Measurements from ENCODE around the gene PALD1.

The PALD1 gene

GRCh38 chr10:70507966-70508365 is 29.4 kb downstream of the PALD1 start:
- DNase-seq (ENCODE audit: low spot score), result no peak

- DNase-seq (ENCODE audit: low spot score), result peak; percentile 58
Observed at GRCh38 chr10:70508912-70509756, 30.6 kb downstream of the PALD1 start.

- peak; percentile 31 for DNase-seq (ENCODE audit: low spot score)
Observed at GRCh38 chr10:70509757-70510147, 31.2 kb downstream of the PALD1 start.

GRCh38 chr10:70510453-70510852 is 31.9 kb downstream of the PALD1 start:
- no peak for DNase-seq (ENCODE audit: low spot score)

- DNase-seq (ENCODE audit: low spot score), result no peak
Observed at GRCh38 chr10:70510904-70511303, 32.3 kb downstream of the PALD1 start.

- DNase-seq (ENCODE audit: low spot score), result no peak
Observed at GRCh38 chr10:70512149-70512639, 33.6 kb downstream of the PALD1 start.

GRCh38 chr10:70513848-70514309 is 35.3 kb downstream of the PALD1 start:
- DNase-seq (ENCODE audit: low spot score), result no peak

- DNase-seq (ENCODE audit: low spot score), result no peak
Observed at GRCh38 chr10:70514591-70514990, 36.0 kb downstream of the PALD1 start.

GRCh38 chr10:70515035-70515667 is 36.6 kb downstream of the PALD1 start:
- DNase-seq (ENCODE audit: low spot score), result no peak

GRCh38 chr10:70518695-70519094 is 40.1 kb downstream of the PALD1 start:
- DNase-seq (ENCODE audit: low spot score), result peak; percentile 44

- no peak for DNase-seq (ENCODE audit: low spot score)
Observed at GRCh38 chr10:70523057-70523456, 44.5 kb downstream of the PALD1 start.

GRCh38 chr10:70523549-70523948 is 45.0 kb downstream of the PALD1 start:
- no peak for DNase-seq (ENCODE audit: low spot score)

- DNase-seq (ENCODE audit: low spot score), result no peak
Observed at GRCh38 chr10:70528314-70528713, 49.7 kb downstream of the PALD1 start.

GRCh38 chr10:70528741-70529362 is 50.3 kb downstream of the PALD1 start:
- DNase-seq (ENCODE audit: low spot score), result peak; percentile 60

- no peak for DNase-seq (ENCODE audit: low spot score)
Observed at GRCh38 chr10:70529848-70530247, 51.3 kb downstream of the PALD1 start.

GRCh38 chr10:70530315-70530714 is 51.7 kb downstream of the PALD1 start:
- no peak for DNase-seq (ENCODE audit: low spot score)

GRCh38 chr10:70532554-70533188 is 54.1 kb downstream of the PALD1 start:
- DNase-seq (ENCODE audit: low spot score), result no peak

- DNase-seq (ENCODE audit: low spot score), result no peak
Observed at GRCh38 chr10:70533189-70533558, 54.6 kb downstream of the PALD1 start.

GRCh38 chr10:70534281-70534680 is 55.7 kb downstream of the PALD1 start:
- no peak for DNase-seq (ENCODE audit: low spot score)

GRCh38 chr10:70535001-70535400 is 56.4 kb downstream of the PALD1 start:
- DNase-seq (ENCODE audit: low spot score), result no peak

GRCh38 chr10:70535451-70535850 is 56.9 kb downstream of the PALD1 start:
- DNase-seq (ENCODE audit: low spot score), result no peak

- no peak for DNase-seq (ENCODE audit: low spot score)
Observed at GRCh38 chr10:70536196-70536861, 57.8 kb downstream of the PALD1 start.
